B cell (primary cell): ENCODE results near the gene PIBF1.

Source experiments
- CTCF ChIP-seq: fragments of 200-600 bp; IDR thresholded peaks from one replicate; pipeline ENCODE4 v1.8.0; 2022; ENCODE audit warnings: antibody characterized with exemption, mild to moderate bottlenecking
- EZH2 ChIP-seq: IDR thresholded peaks from 2 replicates; pipeline ENCODE4 v1.6.1; 2012; ENCODE audit warnings: borderline replicate concordance, low read depth, mild to moderate bottlenecking, moderate library complexity, low read length; ENCODE audit not compliant: insufficient read depth, poor library complexity, severe bottlenecking

GRCh38 chr13:73018336-73018735 lies 236.4 kb downstream of the PIBF1 start:
- TF ChIP-seq CTCF (no peak), EZH2 (no peak)
